Stimulated activated CD4-positive, alpha-beta T cell treated with anti-CD3 and anti-CD28 coated beads, Interleukin-2, amount 100 ng/mL, for 48 hours (primary cell): Measurements from ENCODE around the gene EXOC6B.
"Not testable (repeated sequence)": the region's sequence is repeated elsewhere in the genome, so short reads cannot be mapped to it uniquely, and the experiment has no call there.

Experiments
- DNase-seq, 2 donors: peaks; one replicate each; pipeline ENCODE4 v3.0.0-alpha.2; 2020

Gene EXOC6B

DNA sequence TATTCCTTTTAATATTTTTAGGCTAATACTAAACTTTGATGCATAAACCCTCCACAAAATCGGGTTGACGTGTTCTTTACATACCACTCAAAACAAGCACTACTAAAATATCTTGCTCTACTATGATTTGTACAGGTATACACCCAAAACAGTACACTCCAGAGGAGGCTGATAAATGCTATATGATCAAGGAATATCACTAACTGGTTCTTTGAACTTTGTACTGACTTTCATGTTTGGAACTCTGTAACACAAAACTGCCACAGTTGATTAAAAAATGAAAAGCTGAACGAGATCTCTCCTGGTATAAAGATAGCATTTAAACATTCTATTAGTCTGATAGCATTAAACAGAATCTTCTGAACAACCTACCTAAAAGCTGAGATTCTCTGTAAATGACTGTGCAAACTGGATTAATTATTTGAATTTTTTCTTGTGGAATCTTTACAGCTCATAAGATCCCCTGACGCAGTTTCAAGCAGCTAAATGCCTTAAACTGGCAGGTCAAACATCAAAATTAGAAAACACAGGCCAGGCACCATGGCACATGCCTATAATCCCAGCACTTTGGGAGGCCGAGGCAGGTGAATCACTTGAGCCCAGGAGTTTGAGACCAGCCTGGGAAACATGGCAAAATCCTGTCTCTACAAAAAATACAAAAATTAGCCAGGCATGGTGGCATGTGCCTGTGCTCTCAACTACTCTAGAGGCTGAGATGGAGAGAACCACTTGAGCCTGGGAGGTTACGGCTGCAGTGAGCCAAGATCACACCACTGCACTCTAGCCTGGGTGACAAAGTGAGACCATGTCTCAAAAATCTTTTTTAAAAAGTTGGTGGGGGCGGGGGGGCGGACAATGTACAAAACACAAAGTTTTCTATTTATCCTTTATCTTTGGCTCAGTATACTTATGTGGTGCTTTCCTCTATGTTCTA lies 150.6 kb downstream of the EXOC6B start:
- no peak for DNase-seq

DNA sequence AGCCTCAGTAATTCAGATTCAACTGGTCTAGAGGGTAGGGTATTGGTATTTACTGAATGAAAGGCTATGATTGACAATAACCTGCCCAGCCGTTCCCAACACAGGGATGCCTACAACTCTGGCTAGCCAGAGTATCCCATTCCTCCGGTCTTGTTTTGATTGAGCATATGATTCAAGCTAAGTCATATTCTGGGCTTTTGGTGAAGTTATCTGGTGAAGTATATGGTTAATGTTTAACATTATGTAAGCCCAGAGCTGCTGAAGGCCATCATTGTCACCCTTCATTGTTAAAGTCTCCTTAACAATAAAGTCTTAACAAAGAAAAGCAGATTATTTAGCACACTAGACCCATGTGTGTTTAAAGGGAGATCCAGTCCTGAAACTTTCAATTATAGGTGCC lies 152.6 kb downstream of the EXOC6B start:
- no peak for DNase-seq

DNA sequence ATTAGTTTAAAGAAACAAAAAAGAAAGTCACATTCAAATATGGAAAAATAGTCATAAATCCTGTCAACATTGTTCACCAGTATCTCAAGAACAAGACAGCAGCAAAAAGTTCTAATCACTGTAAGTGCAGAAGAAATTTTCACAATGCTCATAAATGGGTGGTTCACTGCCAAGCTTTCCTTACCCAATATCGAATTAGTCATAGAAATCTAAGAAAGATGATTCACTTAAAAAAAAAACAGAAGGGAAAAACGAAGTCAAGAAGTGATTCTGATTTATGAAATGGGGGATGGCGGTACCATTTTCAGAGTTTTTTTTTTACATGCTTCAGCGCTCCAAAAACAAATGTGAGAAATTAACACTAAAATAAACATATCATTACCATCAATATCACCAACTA lies 156.7 kb downstream of the EXOC6B start:
- no peak for DNase-seq

DNA sequence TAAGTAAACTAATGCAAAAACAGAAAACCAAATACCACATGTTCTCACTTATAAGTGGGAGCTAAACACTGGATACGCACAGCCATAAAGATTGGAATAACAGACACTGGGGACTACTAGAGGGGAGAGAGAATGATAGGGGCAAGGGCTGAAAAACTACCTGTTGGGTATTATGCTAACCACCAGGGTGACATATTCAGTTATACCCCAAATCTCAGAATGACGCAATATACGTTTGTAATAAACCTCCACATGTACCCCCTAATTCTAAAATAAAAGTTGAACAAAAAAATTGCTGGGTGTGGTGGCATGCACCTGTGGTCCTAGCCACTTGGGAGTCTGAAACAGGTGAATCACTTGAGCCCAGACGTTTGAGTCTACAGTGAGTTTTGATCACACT lies 157.2 kb downstream of the EXOC6B start:
- DNase-seq = no peak

DNA sequence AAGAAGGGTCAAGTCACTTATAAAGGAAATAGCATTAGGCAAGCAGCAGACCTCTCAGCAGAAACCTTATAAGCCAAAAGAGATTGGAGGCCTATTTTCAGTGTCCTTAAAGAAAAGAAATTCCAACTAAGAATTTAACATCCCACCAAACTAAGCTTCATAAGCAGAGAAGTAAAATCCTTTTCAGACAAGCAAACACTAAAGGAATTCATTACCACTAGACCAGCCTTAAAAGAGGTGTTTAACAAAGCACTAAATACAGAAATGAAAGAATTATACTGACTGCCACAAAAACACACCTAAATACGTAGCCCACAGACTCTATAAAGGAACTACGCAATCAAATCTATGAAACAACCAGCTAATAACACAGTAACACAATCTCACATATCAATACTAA lies 160.4 kb downstream of the EXOC6B start:
- DNase-seq = no peak

DNA sequence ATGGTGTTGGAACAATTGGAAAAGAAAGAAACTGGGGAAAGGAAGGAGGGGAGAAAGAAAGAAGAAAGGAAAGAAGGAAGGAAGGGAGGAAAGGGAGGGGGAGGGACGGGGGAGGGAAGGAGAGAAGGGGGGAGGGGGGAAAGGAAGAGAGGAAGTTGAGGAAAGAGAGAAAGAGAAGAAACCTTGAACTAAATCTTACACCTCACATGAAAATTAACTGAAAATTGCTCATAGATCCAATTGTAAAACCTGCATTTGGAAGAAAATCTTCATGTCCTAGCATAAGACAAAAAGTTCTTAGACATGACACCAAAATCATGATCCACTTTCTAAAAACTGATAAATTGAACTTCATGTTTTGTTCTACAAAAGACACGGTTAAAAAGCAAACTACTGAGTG lies 163.8 kb downstream of the EXOC6B start:
- no peak for DNase-seq

DNA sequence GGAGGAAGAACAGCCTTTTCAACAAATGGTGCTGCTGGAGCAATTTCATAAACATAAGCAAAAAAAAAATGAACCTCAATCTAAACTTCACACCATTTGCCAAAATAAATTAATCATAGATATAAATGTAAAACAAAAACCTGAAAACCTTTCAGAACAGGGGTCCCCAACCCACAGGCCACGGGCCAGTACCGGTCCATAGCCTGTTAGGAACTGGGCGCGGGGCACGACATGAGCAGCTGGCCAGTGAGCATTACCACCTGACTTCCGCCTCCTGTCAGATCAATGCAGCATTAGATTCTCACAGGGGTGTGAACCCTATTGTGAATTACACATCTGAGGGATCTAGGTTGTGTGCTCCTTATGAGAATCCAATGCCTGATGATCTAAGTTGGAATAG lies 176.0 kb downstream of the EXOC6B start:
- no peak for DNase-seq

DNA sequence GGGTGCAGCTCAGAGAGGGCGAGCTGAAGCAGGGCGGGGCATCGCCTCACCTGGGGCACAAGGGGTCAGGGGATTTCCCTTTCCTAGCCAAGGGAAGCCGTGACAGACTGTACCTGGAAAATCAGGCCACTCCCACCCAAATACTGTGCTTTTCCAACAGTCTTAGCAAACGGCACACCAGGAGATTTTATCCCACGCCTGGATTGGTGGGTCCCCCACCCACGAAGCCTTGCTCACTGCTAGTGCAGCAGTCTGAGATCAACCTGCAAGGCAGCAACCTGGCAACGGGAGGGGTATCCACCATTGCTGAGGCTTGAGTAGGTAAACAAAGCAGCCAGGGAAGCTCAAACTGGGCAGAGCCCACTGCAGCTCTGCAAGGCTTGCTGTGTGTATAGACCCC lies 184.6 kb downstream of the EXOC6B start:
- DNase-seq = not testable (repeated sequence)

DNA sequence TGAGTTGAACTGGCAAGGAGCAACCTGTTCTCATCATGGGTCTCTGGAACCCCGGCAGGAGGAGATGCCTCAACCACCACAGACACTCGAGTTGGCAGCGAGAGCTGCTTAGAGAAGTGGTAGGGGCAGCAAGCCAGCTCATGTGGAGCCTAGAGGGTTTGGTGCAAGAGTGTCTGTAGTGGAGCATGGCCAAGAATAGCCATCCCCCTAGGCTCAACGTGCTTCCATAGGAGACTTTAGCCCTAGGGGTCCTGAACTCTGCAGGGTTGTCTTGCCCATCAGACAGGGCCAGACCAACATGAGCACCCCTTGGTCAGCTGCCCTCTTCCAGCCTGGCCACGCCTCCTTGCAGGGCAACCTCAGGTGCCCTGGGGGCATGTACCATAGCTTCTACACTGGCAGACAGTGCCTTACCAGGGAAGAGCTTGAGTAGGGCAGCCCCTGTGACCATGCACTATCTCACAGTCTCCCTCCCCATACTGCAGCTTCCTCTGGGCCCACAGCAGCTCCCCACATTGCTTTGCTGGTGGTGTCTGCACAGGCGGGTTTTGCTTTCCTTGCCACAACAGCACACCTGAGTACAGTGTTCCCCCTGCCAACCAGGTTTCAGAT lies 187.1 kb downstream of the EXOC6B start:
- no peak for DNase-seq

DNA sequence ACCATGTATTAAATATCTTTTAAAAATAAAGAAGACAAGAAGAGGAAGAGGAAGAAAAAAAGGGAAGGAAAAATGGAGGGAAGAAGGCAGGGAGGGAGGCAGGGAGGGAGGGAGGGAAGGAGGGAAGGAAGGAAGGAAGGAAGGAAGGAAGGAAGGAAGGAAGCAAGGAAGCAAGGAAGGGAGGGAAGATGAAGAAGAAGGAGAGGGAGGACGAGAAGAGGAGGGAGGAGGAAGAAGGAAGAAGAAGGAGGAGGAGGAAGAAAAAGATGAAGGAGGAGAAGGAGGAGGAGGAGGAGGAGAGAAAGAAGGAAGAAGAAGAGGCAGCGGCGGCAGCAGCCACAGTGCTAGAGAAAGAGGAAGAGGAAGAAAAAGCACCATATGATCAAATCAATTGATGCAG lies 189.6 kb downstream of the EXOC6B start:
- no peak for DNase-seq

DNA sequence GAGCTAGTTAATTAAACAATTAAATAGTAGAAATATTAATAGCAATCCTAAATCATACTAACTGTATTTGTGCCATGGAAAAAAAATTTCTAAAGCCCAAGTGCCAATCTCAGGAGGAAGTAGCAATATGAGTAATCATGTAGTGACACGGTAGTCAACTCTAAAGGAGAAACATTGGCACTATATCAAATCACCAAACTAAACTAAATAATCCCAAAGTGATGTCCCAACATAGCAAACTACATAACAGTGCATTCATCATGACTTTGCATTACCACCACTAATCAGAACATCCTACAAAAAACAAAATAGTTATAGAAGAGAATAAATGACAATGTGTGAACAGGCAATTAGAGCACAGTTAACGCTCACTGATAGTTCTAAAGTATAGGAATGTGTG lies 195.1 kb downstream of the EXOC6B start:
- no peak for DNase-seq

DNA sequence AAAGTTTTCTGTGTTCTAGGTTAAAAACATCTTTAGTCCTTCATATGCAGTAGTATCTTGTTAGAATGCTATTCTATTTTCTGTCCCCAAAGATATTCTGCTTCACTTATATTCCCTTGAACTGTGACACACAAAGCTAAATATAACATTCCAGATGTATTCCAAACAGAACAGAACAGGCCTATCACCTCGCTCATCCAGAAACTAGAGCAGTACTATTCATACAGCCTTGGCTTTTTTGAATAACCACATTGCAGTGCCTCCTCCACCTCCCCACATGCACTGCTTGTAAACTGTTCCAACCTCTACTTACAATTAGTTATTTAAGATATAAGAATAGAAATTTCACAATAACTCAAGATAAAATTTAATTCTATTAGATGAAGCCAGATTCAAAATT lies 196.8 kb downstream of the EXOC6B start:
- DNase-seq = no peak

DNA sequence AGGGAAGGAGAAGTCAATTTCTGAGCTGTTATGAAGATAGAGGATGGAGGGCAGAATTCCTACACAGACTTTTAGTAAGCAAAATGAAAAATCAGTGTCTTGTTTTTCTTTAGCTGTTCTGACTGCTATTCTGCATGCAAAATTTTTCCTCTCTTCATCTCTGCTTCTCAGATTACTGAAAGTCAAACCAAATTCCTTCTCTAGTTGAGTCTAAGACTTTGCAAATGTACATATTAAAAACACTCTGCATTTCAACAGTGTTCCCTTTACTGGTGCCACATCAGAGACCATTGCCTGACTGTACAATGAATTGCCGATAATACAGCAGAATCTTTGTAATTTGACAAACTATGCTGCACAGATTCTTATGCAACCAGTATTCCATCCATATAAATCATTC lies 198.8 kb downstream of the EXOC6B start:
- DNase-seq = no peak

DNA sequence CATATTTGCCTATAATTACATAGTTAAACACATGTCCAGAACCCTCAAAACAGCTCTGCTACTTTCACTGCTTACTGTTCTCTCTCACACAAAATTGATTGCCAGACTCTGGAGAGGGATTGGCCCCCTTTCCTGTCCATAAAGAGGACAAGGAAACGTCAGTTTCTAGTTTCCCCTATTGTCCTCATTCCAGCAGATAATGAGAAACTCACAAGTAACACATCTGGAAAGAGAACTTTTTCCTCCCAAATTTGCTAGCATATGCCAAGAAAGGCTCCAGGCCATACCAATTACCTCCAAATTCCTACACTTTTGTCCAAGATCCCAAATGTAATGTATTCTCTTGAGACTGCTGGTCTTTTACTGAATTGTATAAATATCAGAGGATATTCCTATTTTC lies 200.5 kb downstream of the EXOC6B start:
- DNase-seq = no peak

DNA sequence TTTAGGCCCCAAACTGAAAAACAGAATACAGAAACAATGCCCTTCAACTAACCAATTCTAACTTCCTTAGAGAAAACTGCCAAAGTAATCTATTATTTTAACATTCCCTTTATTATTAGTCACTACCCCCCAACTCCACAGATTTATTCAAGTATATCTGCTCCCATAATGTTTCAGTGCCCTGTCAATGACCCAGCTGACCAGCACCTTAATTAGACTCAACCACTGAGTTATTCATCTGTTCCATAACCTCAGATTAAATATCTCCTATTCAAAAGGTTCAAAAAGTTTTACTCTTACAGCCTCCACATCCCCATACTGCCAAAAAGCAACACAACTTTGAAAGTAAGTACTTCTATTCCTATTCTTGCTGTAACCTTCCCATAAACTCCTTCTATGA lies 202.4 kb downstream of the EXOC6B start:
- no peak for DNase-seq

DNA sequence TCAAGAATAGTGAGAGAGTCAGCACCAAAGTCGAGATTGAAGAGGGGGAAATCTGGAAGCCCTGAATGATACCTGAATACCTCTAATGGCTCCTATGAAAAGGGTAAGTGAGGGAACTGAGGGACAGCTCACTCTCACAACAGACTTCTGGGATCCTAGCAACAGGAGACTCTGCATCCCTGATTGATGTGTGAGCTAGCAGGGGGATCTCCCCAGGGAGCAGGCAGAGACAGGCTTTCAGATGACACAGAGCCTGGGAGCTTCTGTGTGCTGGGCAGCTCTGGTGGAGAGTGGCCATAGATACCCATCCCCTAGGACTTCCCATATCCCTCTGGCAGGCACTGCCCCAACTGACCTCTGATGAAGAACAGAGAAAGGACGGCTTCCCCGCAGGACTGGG lies 206.2 kb downstream of the EXOC6B start:
- DNase-seq = no peak

DNA sequence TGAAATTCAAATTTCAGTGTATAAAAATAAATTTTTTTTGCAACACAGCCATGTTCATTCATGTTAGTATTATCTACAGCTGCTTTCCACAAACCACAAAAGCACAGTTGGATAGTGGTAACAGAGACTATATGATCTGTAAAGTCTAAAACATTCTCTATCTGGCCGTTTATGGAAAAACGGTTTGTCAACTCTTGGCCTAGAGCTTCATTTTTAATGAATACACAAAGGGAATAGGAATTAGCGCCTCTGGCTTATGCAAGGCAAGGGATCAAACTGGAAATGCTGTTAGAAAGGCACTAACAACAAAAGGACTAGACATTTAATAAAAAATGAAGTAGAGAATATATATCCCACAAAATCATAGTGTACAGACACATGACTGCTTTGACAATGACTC lies 211.9 kb downstream of the EXOC6B start:
- DNase-seq = no peak

DNA sequence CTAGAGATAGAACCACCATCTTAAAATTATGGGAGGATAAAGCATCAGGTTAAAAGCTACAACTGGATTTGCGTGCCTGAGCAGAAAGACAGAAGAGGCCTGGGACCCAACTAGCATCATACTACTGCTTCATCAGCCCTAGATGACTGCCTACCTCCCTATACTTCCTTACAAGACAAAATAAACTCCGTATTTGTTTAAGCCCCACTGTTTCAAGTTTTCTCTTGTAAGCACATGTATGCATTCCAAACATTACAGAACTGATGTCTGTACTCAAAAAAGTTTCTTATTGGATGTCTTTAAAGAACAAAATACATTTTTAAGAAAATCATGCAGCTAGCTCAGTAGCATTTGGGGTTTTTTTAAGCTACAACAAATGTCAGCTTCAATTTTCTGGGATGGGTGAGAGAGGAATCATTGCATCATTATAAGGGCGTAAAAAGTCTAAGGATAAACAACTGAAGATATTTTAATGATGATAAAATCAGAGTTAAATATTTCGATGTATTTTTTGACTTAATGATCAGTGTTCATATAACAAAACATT lies 213.1 kb downstream of the EXOC6B start:
- DNase-seq = no peak

DNA sequence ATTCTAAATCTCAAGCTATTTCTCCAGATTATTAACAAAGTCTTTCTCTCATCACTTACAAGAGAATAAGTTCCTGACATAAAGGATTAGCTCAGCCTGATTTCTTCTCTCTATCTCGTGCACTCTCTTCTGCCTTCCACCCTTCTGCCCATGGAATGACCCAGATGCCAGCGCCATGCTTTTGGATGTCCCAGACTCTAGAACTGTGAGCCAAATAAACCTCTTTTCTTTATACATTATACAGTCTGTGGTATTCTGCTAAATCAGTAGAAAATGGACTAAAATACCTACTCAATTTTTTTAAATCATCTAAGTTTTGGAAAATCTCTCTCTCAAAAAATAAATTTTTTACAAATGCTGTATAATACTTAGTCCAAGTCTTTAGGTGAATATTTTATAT lies 218.6 kb downstream of the EXOC6B start:
- DNase-seq = no peak

DNA sequence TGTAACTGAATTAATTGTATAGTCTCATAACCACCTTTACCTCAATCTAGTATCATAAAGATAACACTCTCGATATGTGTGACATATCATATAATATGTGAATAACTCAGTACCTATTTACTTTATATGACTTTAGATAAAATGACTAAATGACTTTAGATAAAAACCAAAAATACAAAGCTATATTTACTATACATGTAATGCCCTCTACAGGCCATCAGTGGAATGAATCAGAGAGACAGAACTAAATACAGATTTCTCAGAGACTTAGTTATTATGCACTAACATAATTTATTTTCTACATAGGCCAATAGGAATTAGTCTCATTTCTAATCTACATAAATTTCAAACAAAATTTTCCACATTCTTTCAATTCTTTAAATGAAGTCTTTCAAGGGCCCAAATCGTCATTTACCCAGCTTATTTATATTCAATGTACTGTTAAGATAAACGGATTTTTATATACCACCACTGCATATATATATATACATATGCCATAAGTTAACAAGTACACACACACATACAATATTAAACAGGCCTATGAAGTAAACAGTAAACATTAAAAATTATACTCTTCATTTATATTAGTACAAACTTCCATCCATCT lies 219.9 kb downstream of the EXOC6B start:
- no peak for DNase-seq

DNA sequence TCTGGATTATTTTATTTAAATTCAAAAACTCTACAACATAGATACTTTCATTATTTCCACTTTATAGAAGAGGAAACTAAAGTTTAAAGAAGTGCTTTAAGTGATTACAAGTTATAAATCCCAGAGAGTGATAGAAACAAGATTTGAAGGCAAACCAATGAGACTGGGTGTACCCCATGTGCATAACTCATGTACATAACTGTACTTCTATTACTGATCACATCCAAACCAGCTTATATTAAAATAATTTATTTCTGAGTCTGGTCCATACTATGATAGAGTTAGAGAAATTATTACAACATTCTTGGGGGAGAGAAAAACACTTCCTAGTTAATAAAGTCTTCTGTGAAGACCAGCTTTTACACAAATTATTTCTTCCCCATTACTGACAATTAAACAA lies 221.4 kb downstream of the EXOC6B start:
- DNase-seq = no peak

DNA sequence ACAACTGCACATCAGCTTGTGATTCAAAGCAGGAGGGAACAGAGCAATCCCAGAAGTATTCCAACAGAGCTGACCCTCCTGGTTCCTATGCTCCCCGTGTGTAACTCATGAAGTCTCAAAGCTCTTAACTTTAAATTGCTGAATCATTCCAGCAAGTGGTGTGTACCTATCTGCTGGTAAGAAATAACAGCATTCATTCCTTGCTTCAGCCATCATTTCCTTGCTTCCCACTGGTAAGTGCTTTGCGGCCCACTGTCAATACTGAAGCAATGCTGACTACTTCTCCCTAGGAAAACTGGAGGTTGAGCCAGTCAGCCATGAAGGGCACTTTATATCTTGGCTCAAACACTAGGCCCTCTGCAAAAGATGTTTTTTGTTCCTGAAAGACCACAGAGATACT lies 222.4 kb downstream of the EXOC6B start:
- DNase-seq = no peak

DNA sequence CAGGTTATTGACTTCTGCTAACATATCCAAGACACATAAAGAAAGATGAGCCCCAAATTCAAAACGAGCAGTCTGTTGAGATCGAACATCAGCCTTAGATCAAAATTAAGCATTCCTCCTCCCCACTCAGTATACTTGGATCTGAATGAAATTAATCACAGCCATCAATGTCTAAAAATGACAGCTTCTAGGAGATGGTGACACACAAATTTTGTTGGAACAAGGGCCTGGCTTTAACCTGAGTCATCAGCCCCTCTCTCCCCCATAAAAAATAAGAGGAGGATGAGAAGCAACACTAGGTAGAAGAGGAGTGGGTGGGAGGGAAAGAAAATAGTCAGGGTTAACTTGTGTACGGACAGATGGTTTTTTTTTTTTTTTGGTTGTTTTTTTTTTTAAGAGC lies 223.1 kb downstream of the EXOC6B start:
- DNase-seq = no peak

DNA sequence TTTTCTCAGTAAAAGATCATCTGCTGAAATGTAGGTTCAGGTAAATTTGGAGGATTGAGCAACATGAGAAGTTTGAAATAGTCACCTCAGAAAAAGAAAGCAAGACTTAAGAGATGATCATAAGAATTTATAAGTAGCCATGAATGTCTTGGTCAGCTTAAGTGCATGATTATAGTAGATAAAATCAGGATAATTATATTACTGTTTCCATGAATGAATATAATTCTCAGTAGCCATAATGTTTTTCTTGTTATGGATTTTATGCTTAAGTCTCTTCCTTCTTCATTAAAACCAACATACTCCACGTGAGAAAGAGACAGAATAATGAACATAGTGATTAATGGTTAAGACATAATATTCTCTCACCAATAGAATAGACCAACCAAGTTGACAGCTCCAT lies 223.7 kb downstream of the EXOC6B start:
- DNase-seq = no peak
